ENCODE results near the gene OPTC.

Gene OPTC

DNA sequence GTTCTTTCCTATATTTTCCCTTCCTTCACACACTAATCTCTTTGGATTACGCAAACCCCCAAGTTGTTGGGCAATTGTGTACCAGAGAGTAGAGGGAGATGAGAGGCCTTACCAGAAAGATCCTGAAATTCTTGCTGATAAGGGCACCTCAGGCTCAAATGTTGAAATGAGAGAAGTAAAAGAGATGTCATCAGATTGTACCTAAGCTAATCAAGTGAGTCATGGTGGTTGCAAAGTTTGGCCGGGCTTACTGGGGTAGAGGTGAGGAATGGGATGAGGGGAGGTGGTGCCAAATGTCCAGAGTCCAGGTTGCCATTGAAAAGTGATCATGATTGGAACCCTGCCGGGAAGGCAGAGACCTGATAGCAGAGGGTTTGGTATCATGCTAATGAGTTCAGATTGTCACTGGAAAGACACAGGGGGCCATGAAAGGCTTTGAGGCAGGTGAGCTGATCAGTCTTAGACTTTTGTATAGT lies 43.1 kb downstream of the OPTC start:
- no peak for DNase-seq (ENCODE audit: low read depth)

DNA sequence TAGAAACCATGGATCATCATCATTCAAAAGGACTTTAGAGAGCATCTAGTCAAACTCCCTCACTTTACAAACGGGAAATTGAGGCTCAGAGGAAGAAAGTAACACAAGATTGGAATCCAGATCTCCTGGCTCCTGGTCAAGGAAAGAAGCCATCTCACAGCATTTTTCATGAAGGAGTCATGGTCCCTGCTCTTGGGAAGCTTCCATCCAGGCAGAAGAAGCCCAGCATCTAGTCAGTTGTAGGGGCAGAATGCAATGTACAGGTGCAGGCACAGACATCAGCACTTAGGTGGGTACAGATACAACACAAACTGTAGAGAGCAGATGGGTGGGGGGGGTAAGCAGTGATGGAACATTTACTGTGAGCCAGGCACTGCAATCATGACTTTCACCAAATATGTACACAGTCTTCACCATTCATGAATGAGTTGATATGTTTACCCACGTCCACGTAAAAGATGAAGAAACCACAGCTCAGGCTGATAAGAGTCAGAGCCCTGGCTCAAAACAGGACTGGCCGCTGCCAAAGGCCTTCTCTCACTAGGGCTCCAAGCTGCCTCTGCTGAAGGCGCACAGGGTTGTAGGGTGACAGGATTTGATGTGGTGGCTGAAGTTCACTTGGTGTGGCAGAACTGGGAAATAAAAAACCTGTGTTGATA lies 44.0 kb downstream of the OPTC start:
- no peak for DNase-seq (ENCODE audit: low read depth)

DNA sequence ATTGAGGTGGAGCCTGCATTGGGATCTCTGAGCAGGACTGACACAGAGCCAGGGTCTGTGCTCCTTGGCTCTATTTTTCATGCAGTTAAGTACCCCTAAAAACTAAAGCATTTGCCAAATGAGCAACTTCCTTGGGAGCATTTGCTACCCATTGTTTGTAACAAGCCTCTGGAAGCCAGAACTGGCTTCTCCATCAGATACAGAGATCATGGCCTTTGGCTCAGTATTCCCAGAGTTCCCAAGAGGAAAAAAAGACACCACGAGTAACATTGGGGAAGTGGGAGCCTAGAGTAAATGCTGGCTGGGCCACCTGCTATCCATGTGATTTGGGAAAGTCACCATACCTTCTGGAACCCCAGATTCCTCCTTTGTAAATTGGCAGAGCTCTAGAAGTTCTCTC lies 44.8 kb downstream of the OPTC start:
- DNase-seq (ENCODE audit: low read depth): no peak

DNA sequence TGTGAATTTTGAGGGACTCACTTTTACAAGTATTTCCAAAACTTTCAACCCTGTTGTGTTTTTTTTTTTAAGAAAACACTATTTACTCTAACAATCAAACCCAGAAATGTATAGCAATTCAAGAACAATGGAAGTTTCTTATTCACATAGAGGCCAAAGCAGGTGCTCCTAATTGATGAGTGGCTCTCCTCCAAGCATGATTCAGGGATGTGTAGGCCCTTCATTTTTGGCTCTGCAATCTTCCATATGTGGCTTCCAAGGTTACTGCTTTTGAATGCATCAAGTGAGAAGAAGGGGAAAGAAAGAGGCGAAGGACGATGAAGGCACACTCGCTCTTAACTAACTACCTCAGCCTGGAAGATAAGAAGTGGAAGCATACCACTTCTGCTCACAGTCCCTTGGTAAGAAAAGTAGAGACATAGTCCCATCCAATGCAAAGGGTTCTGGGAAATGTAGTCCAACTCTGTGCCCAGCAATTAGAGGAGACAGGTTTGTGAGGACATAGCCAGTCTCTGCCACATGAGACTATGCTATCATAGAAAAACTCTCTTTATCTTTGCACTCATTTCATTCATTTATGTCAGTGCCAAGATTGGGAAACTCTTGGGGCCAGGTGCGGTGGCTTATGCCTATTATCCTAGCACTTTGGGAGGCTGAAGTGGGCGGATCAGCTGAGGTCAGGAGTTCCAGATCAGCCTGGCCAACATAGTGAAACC lies 46.0 kb downstream of the OPTC start:
- no peak for DNase-seq (ENCODE audit: low read depth)

DNA sequence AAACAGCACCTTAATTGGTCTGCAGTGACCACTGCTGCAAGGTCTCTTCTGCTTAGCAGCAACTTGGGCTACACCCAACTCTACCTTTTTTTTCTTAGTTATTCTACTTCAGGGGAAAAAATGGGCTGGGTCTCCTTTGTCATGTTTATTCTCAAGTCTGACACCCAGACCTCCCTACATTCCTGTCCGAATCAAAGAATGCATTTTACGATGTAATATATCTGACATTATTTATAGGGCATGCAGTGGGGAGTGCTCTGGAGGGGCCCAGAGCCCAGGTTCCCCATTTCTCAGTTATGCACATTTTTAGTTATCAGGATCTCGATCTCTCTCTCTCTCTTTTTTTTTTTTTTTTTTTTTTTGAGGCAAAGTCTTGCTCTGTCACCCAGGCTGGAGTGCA lies 50.5 kb downstream of the OPTC start:
- no peak for DNase-seq (ENCODE audit: low read depth)

- no peak for DNase-seq (ENCODE audit: low read depth)
Observed at GRCh38 chr1:203544978-203545816, 51.2 kb downstream of the OPTC start.

DNA sequence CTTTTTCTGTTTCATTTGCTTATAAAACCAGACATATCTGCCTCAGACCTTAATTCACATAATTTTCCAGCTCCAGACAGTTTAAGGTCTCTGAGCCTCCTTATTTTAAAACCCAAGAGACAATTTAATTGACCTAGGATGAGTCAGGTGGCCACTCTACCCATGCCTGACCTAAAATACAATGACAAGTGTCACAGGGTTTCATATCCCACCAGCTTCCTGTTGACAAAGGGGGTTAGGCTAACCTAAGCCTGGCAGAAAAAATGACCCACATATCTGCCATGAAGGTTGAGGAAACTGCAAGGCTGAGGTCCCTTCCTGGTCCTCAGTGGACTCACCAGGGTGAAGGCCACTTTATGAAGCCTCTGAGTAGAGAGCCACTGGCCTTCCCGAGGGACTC lies 52.3 kb downstream of the OPTC start:
- no peak for DNase-seq (ENCODE audit: low read depth)

DNA sequence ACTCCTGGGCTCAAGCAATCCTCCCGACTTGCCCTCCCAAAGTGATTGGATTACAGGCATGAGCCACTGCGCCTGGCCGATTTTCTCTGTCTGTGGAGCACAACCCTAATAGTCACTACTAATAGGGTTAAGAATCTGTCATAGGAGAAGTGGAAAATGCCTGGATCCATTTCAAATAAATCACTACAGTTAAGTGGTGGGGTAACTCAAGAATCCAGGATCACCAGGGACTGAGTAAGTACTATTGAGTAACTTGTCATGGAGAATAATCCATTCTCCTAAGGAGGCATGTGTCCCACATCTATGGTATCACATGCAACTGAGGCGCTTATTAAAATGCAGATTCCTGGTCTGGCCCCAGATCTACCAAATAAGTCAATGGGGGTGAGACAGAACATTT lies 53.2 kb downstream of the OPTC start:
- DNase-seq (ENCODE audit: low read depth): no peak

- no peak for DNase-seq (ENCODE audit: low read depth)
Observed at GRCh38 chr1:203547771-203548421, 53.9 kb downstream of the OPTC start.

DNA sequence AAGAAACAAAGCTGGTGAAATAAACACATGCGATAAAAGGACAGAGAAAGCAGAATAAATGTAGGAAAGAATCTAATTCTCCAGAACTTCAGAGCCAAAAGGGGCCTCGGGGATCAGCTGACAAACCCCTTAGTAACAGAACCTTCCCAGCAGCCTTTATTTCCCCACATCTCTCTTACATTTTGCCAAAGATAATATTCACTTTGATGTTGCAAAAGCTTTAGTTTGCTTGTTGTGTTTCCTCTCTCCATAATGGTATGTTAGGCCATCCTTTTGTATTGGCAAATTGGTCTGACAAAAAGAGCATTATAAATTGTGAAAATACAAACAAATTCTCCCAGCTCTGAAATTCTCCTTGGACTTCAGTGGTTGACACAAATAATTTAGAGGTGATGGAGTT lies 54.9 kb downstream of the OPTC start:
- no peak for DNase-seq (ENCODE audit: low read depth)

GRCh38 chr1:203549309-203549708 lies 55.4 kb downstream of the OPTC start:
- DNase-seq (ENCODE audit: low read depth): no peak

- no peak for DNase-seq (ENCODE audit: low read depth)
Observed at GRCh38 chr1:203550846-203551245, 56.9 kb downstream of the OPTC start.

DNA sequence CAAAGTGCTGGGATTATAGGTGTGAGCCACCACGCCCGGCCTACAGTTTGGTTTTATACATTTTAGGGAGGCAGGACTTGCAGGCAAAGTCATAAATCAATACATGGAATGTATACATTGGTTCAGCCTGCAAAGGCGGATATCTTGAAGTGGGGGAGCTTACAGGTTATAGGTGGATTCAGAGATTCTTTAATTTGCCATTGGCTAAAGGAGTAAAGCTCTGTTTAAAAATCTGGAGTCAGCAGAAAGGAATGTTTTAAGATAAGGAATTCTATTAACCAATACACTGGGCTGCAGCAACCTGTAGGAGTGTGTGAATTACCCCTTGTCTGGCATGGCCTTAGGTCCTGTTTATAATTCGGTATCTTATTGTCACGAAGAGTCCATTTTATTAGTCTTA lies 57.6 kb downstream of the OPTC start:
- no peak for DNase-seq (ENCODE audit: low read depth)

GRCh38 chr1:203553496-203553895 lies 59.5 kb downstream of the OPTC start:
- no peak for DNase-seq (ENCODE audit: low read depth)

DNA sequence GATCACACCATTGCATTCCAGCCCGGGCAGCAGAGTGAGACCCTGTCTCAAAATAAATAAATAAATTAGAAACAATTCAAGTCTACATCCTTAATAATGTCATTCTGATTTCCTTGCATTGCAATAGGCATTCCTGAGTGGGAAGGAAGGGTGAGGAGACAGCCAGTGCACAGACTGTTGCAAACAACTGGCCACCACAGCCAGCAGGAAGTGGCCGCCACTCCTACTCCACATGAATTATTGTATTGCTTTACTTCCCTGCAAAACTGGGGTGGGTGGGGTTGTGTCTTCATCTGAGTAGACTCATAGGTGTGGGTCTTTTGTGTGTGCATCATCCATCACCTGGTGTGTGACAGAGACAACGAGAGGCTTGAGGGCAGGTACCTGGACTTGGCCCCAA lies 60.1 kb downstream of the OPTC start:
- DNase-seq (ENCODE audit: low read depth): no peak

DNA sequence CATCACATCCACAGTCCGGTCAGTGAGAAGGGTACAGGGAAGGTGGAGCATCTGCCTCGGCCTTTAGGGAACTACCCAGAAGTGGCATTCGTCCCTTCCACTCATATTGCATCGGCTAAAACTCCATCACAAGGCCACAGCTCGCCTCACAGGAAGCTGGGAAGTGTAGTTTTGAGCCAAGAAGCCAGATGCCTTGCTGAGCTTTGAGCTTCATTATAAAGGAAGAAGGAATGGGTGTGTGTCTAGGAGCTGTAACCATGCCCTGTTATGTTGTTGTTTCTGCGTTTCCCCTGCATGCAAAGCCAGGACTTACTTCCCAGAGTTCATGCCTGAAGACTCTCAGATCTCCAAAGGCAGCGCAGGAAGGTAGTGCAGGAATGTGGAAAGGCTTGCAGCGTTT lies 61.1 kb downstream of the OPTC start:
- no peak for DNase-seq (ENCODE audit: low read depth)

DNA sequence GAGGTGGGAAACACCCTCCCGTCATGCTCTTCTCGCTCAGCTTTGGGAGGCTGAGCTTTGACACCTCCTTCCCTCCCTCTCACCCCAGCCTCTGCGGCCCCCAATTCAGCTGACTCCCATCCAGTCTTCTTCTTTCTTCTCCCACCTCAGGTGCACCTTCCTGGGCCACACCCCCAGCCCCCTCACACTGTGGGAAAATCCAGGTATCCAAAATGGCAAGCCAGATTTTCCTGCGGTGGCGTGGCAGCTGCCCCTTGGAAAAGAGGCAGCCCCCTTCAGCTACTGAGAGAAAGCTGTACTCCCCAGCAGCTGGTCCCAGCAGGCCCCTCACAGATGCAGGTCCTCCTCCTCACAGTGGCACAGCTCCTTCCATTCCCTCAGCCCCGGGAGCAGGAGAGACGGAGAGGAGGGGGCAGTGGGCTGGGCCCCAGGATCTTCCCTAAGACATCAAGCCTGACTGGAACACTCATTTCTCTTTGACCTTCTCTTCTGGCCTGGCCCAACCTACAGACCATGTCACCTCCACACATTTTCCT lies 61.6 kb downstream of the OPTC start:
- no peak for DNase-seq (ENCODE audit: low read depth)

GRCh38 chr1:203556047-203556851 lies 62.3 kb downstream of the OPTC start:
- no peak for DNase-seq (ENCODE audit: low read depth)

DNA sequence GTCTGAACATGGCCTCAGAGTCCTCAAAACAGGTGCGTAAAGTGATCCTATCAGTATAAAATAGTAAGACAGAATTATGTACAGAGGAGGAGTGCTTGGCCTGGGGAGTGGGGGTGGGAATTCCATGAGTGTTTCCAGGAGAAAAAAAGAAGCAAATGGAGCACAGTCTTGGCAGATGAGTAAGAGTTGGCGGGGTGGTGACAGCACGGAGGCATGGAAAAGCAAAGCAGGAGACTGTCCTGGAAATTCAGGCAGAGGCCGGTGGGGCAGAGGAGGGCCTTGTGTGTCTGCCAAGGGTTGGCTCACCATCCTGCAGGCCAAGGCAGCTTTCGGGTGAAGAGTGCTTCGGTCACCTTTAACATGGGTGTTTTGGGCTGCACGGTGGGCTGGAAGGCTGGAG lies 63.4 kb downstream of the OPTC start:
- DNase-seq (ENCODE audit: low read depth): no peak

GRCh38 chr1:203558064-203558760 lies 64.3 kb downstream of the OPTC start:
- DNase-seq (ENCODE audit: low read depth): no peak
